AG09319 (cell line): ENCODE data around the gene MACROH2A1.

Experiments used
- DNase-seq: peaks from one replicate; pipeline ENCODE4 v3.0.0-alpha.2; 2010; ENCODE audit warnings: low read depth; ENCODE audit errors: extremely low read depth
- CTCF ChIP-seq: IDR thresholded peaks from 2 replicates; pipeline ENCODE4 v1.5.1; 2011; ENCODE audit warnings: low read depth, mild to moderate bottlenecking, inconsistent platforms, low read length, moderate library complexity

The MACROH2A1 gene

DNA sequence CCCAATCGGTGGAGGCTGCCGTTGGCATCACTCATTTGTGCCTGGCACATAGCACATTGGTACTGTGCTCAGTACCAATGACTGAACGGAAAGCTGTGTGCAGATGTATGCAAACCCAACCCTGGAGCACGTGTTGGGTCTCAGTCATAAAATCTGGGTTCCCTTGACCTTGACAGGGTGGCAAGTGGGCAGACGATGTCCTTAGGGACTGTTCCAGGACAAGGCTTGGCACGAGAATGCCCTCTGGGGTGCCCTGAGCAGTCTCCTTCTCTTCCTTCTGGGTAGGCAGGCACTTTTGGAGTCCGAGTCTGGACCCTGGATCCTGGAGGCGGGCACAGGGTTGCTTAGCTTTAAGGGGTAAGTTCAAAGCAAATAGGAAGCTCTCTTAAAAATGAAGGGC lies 75.8 kb downstream of the MACROH2A1 start:
- DNase-seq = no peak
- TF ChIP-seq CTCF = no peak

GRCh38 chr5:135322744-135323143 lies 76.3 kb downstream of the MACROH2A1 start:
- TF ChIP-seq CTCF = no peak
- DNase-seq = no peak

DNA sequence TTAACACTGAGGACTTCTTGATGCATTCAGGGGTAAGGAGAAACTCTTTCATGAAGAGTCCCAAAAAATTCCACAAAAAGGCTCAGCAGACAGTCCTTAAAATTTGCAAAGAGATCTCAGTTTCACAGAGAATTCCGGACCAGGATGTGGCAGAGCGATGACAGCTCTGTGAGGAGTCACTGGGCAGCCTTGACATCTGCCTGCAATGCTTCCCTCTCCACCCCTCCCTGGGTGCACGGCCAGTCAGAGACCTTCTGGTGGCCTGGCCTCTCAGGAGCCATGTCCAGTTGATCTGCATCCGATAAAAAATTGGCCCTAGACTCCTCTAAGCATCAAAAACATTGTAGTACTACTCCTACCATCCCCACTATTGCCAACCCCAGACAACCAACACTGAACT lies 76.8 kb downstream of the MACROH2A1 start:
- TF ChIP-seq CTCF = no peak

GRCh38 chr5:135320718-135321484 lies 78.1 kb downstream of the MACROH2A1 start:
- no peak for DNase-seq
- no peak for TF ChIP-seq CTCF

More for the DNA sequence above, 76.8 kb downstream of the MACROH2A1 start:
- no peak for DNase-seq

- TF ChIP-seq CTCF = no peak; the same call in 1 of the 2 replicates
- DNase-seq = no peak
Observed at GRCh38 chr5:135319928-135320606, 79.0 kb downstream of the MACROH2A1 start.

DNA sequence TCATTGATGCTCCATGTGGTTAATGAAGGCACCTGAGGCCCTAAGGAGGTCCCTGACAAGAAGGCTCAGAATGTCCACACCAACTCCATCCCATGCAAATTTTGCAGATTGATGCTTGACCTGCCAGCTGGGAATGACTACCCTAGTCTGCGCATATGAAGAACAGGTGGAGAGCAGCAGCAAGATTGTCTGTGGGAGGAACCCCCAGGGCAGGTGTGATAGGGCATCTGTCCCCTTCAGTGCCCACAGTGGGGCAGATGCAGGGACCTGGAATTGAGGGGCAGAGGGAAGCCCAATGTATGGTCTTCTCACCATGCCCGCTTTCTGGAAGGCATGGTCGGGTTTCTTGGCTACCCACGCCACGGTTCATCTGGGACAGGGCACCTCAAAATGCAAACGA lies 79.6 kb downstream of the MACROH2A1 start:
- DNase-seq = no peak
- no peak for TF ChIP-seq CTCF

DNA sequence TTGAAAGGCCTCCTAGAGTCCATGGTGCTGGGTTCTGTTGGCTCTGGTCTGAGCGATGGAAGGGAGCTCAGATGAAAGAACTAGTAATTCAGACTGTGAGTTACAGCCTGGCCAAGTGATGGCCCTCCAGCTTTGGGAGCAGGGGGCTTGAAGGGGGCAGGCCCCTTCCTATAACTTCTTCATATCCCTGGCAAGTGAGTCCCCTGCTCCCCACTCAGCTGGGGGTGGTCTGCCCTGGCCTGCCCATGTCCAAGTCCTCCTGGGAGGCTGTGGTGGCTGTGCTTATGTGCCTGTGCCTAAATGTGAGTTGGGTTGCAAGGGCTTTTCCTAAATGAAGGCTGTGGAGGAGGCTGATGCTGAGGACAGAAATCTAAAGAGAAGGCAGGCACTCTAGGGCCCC lies 80.1 kb downstream of the MACROH2A1 start:
- no peak for DNase-seq
- no peak for TF ChIP-seq CTCF
